ENCODE results near the gene PHLPP1.

The PHLPP1 gene

GRCh38 chr18:62950246-62950645 is 234.9 kb downstream of the PHLPP1 start:
- no peak for DNase-seq (ENCODE audit: low read depth)
- no peak overlapping the region for H3K4me3 ChIP-seq (ENCODE audit: low read depth, low read length)
- in situ Hi-C loops (cut with HindIII; ENCODE audit: low sequenced_read_pairs), result no loop called here
- TF ChIP-seq, protein P1, sequence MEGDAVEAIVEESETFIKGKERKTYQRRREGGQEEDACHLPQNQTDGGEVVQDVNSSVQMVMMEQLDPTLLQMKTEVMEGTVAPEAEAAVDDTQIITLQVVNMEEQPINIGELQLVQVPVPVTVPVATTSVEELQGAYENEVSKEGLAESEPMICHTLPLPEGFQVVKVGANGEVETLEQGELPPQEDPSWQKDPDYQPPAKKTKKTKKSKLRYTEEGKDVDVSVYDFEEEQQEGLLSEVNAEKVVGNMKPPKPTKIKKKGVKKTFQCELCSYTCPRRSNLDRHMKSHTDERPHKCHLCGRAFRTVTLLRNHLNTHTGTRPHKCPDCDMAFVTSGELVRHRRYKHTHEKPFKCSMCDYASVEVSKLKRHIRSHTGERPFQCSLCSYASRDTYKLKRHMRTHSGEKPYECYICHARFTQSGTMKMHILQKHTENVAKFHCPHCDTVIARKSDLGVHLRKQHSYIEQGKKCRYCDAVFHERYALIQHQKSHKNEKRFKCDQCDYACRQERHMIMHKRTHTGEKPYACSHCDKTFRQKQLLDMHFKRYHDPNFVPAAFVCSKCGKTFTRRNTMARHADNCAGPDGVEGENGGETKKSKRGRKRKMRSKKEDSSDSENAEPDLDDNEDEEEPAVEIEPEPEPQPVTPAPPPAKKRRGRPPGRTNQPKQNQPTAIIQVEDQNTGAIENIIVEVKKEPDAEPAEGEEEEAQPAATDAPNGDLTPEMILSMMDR (IDR thresholded peaks at IDR 0.05; ENCODE audit: low read depth, low read length, missing control alignments), result no peak

DNA sequence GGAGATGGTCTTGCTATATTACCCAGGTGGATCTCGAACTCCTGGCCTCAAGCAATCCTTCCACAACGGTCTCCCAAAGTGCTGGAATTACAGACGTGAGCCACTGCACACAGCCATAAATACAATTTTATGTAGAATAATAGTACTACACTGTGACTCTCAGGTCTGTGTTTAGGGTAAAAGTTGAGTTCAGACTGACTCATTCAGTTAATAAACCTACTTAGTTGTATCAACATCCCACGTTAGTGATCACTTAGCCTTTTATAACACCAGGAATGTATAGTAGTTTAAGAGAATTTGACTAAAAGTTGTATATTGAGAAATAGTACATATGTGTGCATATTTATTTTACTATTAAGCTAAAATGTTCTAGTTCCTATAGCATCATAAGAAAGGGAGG is 237.5 kb downstream of the PHLPP1 start:
- no peak for DNase-seq (ENCODE audit: low read depth)
- TF ChIP-seq, protein P1 (IDR thresholded peaks at IDR 0.05; ENCODE audit: low read depth, low read length, missing control alignments), result no peak
- H3K4me3 ChIP-seq (ENCODE audit: low read depth, low read length), result no peak overlapping the region
- in situ Hi-C loops (cut with HindIII; ENCODE audit: low sequenced_read_pairs), result no loop called here

GRCh38 chr18:62953663-62954062 is 238.3 kb downstream of the PHLPP1 start:
- H3K4me3 ChIP-seq (ENCODE audit: low read depth, low read length), result no peak overlapping the region
- in situ Hi-C loops (cut with HindIII; ENCODE audit: low sequenced_read_pairs), result no loop called here
- TF ChIP-seq, protein P1 (IDR thresholded peaks at IDR 0.05; ENCODE audit: low read depth, low read length, missing control alignments), result no peak

GRCh38 chr18:62954366-62954765 is 239.0 kb downstream of the PHLPP1 start:
- in situ Hi-C loops (cut with HindIII; ENCODE audit: low sequenced_read_pairs), result no loop called here
- DNase-seq (ENCODE audit: low read depth), result no peak
- TF ChIP-seq, protein P1 (IDR thresholded peaks at IDR 0.05; ENCODE audit: low read depth, low read length, missing control alignments), result no peak
- H3K4me3 ChIP-seq (ENCODE audit: low read depth, low read length), result no peak overlapping the region

More at GRCh38 chr18:62953663-62954062, 238.3 kb downstream of the PHLPP1 start:
- no peak for DNase-seq (ENCODE audit: low read depth)

- no peak overlapping the region for H3K4me3 ChIP-seq (ENCODE audit: low read depth, low read length)
- no peak for DNase-seq (ENCODE audit: low read depth)
- in situ Hi-C loops (cut with HindIII; ENCODE audit: low sequenced_read_pairs), result no loop called here
- TF ChIP-seq, protein P1 (IDR thresholded peaks at IDR 0.05; ENCODE audit: low read depth, low read length, missing control alignments), result peak; percentile 27
These were observed 242.6 kb downstream of the PHLPP1 start for GRCh38 chr18:62957885-62958472.

- no peak overlapping the region for H3K4me3 ChIP-seq (ENCODE audit: low read depth, low read length)
- TF ChIP-seq, protein P1 (IDR thresholded peaks at IDR 0.05; ENCODE audit: low read depth, low read length, missing control alignments), result no peak
- in situ Hi-C loops (cut with HindIII; ENCODE audit: low sequenced_read_pairs), result no loop called here
- no peak for DNase-seq (ENCODE audit: low read depth)
These were observed 244.1 kb downstream of the PHLPP1 start for GRCh38 chr18:62959481-62959880.

Data from astrocyte of the cerebellum (primary cell).